ENCODE measurements around the gene FGF19. TPM values are rescaled to one million over a fixed set of nuclear protein-coding genes. Genes with fewer than 3 reads are reported as not detected.

FGF19 gene
- total RNA-seq (not detected), polyA plus RNA-seq (not detected)

DNA sequence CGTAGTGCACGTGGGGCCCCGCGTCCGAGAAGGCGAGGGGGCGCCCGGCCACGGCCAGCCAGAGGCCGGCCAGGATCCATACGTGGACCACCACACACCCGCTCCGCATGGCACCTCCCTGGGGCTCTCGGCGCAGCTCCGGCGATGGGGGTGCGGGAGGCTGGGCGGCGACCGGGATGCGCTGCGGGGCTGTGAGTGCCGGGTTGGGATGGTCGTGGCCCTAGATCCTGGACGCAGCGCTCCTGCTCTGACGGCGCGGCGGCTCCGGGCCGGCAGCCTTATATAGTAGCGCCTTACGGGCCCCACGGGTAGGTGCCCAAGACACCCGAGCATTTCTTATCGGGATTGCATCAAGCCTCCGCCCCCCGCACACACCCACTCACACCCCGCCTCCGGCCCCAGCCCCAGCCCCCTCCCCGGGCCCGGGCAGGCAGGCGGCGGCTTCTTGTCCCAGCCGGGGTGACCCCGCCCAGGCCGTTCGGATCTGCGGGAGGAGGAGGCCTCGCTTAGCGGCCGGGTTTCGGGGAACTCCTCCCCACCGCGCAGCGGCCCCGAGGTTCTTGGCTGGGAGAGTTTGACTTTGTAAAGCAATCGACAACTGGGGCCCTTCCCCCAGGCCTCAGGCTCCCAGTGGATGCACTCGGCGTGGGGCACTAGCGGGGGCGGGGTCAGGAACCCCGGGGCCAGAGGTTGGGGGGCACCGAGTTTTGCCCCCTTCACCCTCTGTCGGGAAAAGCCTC lies at the start of gene FGF19:
Gene FGF19, minus strand, starts transcription at position 255 of the 740 bp plus-strand sequence. Its CDS starts 146 bp downstream, at position 109.
- Mint-ChIP-seq H3K4me3 (no peak within 1 kb of the TSS), H3K27ac (no peak within 1 kb of the TSS), H3K36me3 (no peaks in the 10 kb centered on the region), H3K27me3 (peaks cover 43% of the 10 kb centered on the region), H3K9me3 (no peaks in the 10 kb centered on the region), H3K4me1 (peaks cover 0 to 12% (median 6%) of the 10 kb centered on the region in 4 donors)
- H3K4me3 ChIP-seq (ENCODE audit: low read depth, low read length), result no peak within 1 kb of the TSS
- DNase-seq, result no peak
- H3K27me3 ChIP-seq (ENCODE audit: control insufficient read depth, insufficient read depth, low read length), result peaks cover 15% of the 10 kb centered on the region
- H3K9me3 ChIP-seq (ENCODE audit: control insufficient read depth in 2 of 2, low read length in 2 of 2), result no peaks in the 10 kb centered on the region
- H3K36me3 ChIP-seq (ENCODE audit: control insufficient read depth, insufficient read depth, low read length), result no peaks in the 10 kb centered on the region
- no peak within 1 kb of the TSS for H3K27ac ChIP-seq (ENCODE audit: insufficient read depth, low read length, poor library complexity, severe bottlenecking)
- no peak for ATAC-seq (ENCODE audit: low read depth in 2 of 2)
- H3K4me1 ChIP-seq (ENCODE audit: control insufficient read depth, insufficient read depth, low read length, poor library complexity, severe bottlenecking), result peaks cover 12% of the 10 kb centered on the region

GRCh38 chr11:69752890-69753289 lies 49.1 kb upstream of the FGF19 start:
- H3K4me3 ChIP-seq (ENCODE audit: low read depth, low read length), result no peak overlapping the region
- ATAC-seq (ENCODE audit: low read depth in 2 of 2), result no peak
- H3K9me3 Mint-ChIP-seq, result peaks cover 0 to 3% (median 0%) of the 10 kb centered on the region in 7 donors

GRCh38 chr11:69750875-69751597 lies 47.2 kb upstream of the FGF19 start:
- H3K27me3 Mint-ChIP-seq, result peaks cover 5% of the 10 kb centered on the region
- no peaks in the 10 kb centered on the region for H3K4me1 ChIP-seq (ENCODE audit: control insufficient read depth, insufficient read depth, low read length, poor library complexity, severe bottlenecking)

More at GRCh38 chr11:69752890-69753289, 49.1 kb upstream of the FGF19 start:
- no peaks in the 10 kb centered on the region for H3K4me1 ChIP-seq (ENCODE audit: control insufficient read depth, insufficient read depth, low read length, poor library complexity, severe bottlenecking)
- Mint-ChIP-seq H3K27ac (no peak overlapping the region), H3K36me3 (no peaks in the 10 kb centered on the region), H3K4me1 (no peaks in the 10 kb centered on the region), H3K27me3 (peaks cover 5% of the 10 kb centered on the region), H3K4me3 (no peak overlapping the region)
- no peaks in the 10 kb centered on the region for H3K9me3 ChIP-seq (ENCODE audit: control insufficient read depth in 2 of 2, low read length in 2 of 2)
- H3K27ac ChIP-seq (ENCODE audit: insufficient read depth, low read length, poor library complexity, severe bottlenecking), result no peak overlapping the region
- H3K27me3 ChIP-seq (ENCODE audit: control insufficient read depth, insufficient read depth, low read length), result no peaks in the 10 kb centered on the region
- no peak for DNase-seq
- H3K36me3 ChIP-seq (ENCODE audit: control insufficient read depth, insufficient read depth, low read length), result no peaks in the 10 kb centered on the region

GRCh38 chr11:69750108-69750850 lies 46.5 kb upstream of the FGF19 start:
- H3K36me3 ChIP-seq (ENCODE audit: control insufficient read depth, insufficient read depth, low read length), result no peaks in the 10 kb centered on the region
- Mint-ChIP-seq H3K27ac (peak overlapping the region in 1 of 3 donors; percentile 52), H3K4me1 (no peaks in the 10 kb centered on the region), H3K36me3 (no peaks in the 10 kb centered on the region), H3K27me3 (peaks cover 5% of the 10 kb centered on the region), H3K9me3 (no peaks in the 10 kb centered on the region), H3K4me3 (no peak overlapping the region)
- no peaks in the 10 kb centered on the region for H3K9me3 ChIP-seq (ENCODE audit: control insufficient read depth in 2 of 2, low read length in 2 of 2)
- H3K4me3 ChIP-seq (ENCODE audit: low read depth, low read length), result no peak overlapping the region
- H3K27me3 ChIP-seq (ENCODE audit: control insufficient read depth, insufficient read depth, low read length), result no peaks in the 10 kb centered on the region
- no peak overlapping the region for H3K27ac ChIP-seq (ENCODE audit: insufficient read depth, low read length, poor library complexity, severe bottlenecking)
- no peaks in the 10 kb centered on the region for H3K4me1 ChIP-seq (ENCODE audit: control insufficient read depth, insufficient read depth, low read length, poor library complexity, severe bottlenecking)
- ATAC-seq (ENCODE audit: low read depth in 2 of 2) (no peak), DNase-seq (no peak)

More at GRCh38 chr11:69750875-69751597, 47.2 kb upstream of the FGF19 start:
- Mint-ChIP-seq H3K4me3 (no peak overlapping the region), H3K9me3 (no peaks in the 10 kb centered on the region), H3K4me1 (no peaks in the 10 kb centered on the region), H3K36me3 (no peaks in the 10 kb centered on the region), H3K27ac (no peak overlapping the region)
- no peaks in the 10 kb centered on the region for H3K9me3 ChIP-seq (ENCODE audit: control insufficient read depth in 2 of 2, low read length in 2 of 2)
- no peak overlapping the region for H3K27ac ChIP-seq (ENCODE audit: insufficient read depth, low read length, poor library complexity, severe bottlenecking)
- H3K36me3 ChIP-seq (ENCODE audit: control insufficient read depth, insufficient read depth, low read length), result no peaks in the 10 kb centered on the region
- no peak for DNase-seq
- no peaks in the 10 kb centered on the region for H3K27me3 ChIP-seq (ENCODE audit: control insufficient read depth, insufficient read depth, low read length)
- no peak overlapping the region for H3K4me3 ChIP-seq (ENCODE audit: low read depth, low read length)
- ATAC-seq (ENCODE audit: low read depth in 2 of 2), result no peak

GRCh38 chr11:69748637-69749036 lies 44.8 kb upstream of the FGF19 start:
- DNase-seq, result no peak

GRCh38 chr11:69746752-69747742 lies 43.2 kb upstream of the FGF19 start:
- DNase-seq, result no peak
- ATAC-seq (ENCODE audit: low read depth in 2 of 2), result no peak

More at GRCh38 chr11:69748637-69749036, 44.8 kb upstream of the FGF19 start:
- ATAC-seq (ENCODE audit: low read depth in 2 of 2), result no peak
- Mint-ChIP-seq H3K36me3 (no peaks in the 10 kb centered on the region), H3K9me3 (no peaks in the 10 kb centered on the region), H3K4me3 (no peak overlapping the region), H3K27me3 (peaks cover 5% of the 10 kb centered on the region), H3K27ac (no peak overlapping the region), H3K4me1 (no peaks in the 10 kb centered on the region)
- Histone ChIP-seq H3K27ac (ENCODE audit: insufficient read depth, low read length, poor library complexity, severe bottlenecking) (no peak overlapping the region), H3K4me3 (ENCODE audit: low read depth, low read length) (no peak overlapping the region), H3K27me3 (ENCODE audit: control insufficient read depth, insufficient read depth, low read length) (no peaks in the 10 kb centered on the region), H3K9me3 (ENCODE audit: control insufficient read depth in 2 of 2, low read length in 2 of 2) (no peaks in the 10 kb centered on the region), H3K4me1 (ENCODE audit: control insufficient read depth, insufficient read depth, low read length, poor library complexity, severe bottlenecking) (no peaks in the 10 kb centered on the region), H3K36me3 (ENCODE audit: control insufficient read depth, insufficient read depth, low read length) (no peaks in the 10 kb centered on the region)

DNA sequence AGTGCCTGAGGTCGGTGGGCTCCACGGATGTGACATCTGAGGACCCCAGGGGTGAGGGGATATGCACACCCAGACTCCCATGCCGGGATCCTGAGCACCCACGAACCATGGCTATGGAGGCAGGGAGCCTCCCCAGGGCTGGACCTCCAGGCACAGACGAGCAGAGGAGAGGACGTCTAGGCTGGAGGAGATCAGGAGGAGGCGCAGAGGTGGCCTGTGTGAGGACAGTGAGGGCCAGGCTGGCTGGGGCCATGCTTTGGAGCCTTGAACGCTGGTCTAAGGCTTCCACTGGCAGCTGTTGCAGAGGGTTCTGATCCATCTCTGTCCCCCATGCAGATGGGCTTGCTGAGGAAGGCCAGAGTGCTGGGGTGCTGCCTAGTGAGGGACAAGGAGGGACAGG lies 42.3 kb upstream of the FGF19 start:
- no peaks in the 10 kb centered on the region for H3K4me1 ChIP-seq (ENCODE audit: control insufficient read depth, insufficient read depth, low read length, poor library complexity, severe bottlenecking)
- H3K36me3 ChIP-seq (ENCODE audit: control insufficient read depth, insufficient read depth, low read length), result no peaks in the 10 kb centered on the region
- H3K9me3 ChIP-seq (ENCODE audit: control insufficient read depth in 2 of 2, low read length in 2 of 2), result no peaks in the 10 kb centered on the region
- no peak for ATAC-seq (ENCODE audit: low read depth in 2 of 2)
- Mint-ChIP-seq H3K27ac (no peak overlapping the region), H3K9me3 (no peaks in the 10 kb centered on the region), H3K27me3 (peaks cover 13% of the 10 kb centered on the region), H3K4me1 (no peaks in the 10 kb centered on the region), H3K4me3 (no peak overlapping the region), H3K36me3 (no peaks in the 10 kb centered on the region)
- H3K27me3 ChIP-seq (ENCODE audit: control insufficient read depth, insufficient read depth, low read length), result no peaks in the 10 kb centered on the region
- no peak for DNase-seq
- no peak overlapping the region for H3K27ac ChIP-seq (ENCODE audit: insufficient read depth, low read length, poor library complexity, severe bottlenecking)
- no peak overlapping the region for H3K4me3 ChIP-seq (ENCODE audit: low read depth, low read length)

More at GRCh38 chr11:69746752-69747742, 43.2 kb upstream of the FGF19 start:
- H3K27ac Mint-ChIP-seq, result no peak overlapping the region
- Histone ChIP-seq H3K27ac (ENCODE audit: insufficient read depth, low read length, poor library complexity, severe bottlenecking) (no peak overlapping the region), H3K36me3 (ENCODE audit: control insufficient read depth, insufficient read depth, low read length) (no peaks in the 10 kb centered on the region), H3K4me3 (ENCODE audit: low read depth, low read length) (no peak overlapping the region), H3K27me3 (ENCODE audit: control insufficient read depth, insufficient read depth, low read length) (no peaks in the 10 kb centered on the region), H3K9me3 (ENCODE audit: control insufficient read depth in 2 of 2, low read length in 2 of 2) (no peaks in the 10 kb centered on the region), H3K4me1 (ENCODE audit: control insufficient read depth, insufficient read depth, low read length, poor library complexity, severe bottlenecking) (no peaks in the 10 kb centered on the region)
- H3K36me3 Mint-ChIP-seq, result no peaks in the 10 kb centered on the region
- H3K4me3 Mint-ChIP-seq, result no peak overlapping the region
- no peaks in the 10 kb centered on the region for H3K4me1 Mint-ChIP-seq
- H3K27me3 Mint-ChIP-seq, result peaks cover 13% of the 10 kb centered on the region
- no peaks in the 10 kb centered on the region for H3K9me3 Mint-ChIP-seq

Measured in CD4-positive, CD25-positive, alpha-beta regulatory T cell (primary cell).